Sigmoid colon (tissue), 7 donors: ENCODE measurements around the gene TBX3. TPM values are rescaled to one million over a fixed set of nuclear protein-coding genes. Genes with fewer than 3 reads are reported as not detected.

ENCODE experiments used
- DNase-seq: peaks from one replicate; pipeline ENCODE4 v3.0.0-alpha.2; 2019
- H3K27ac ChIP-seq, 4 donors: fragments of 200-600 bp; sonication (generic); one replicate each; pipeline ENCODE4 v1.5.1; 2016 to 2019; ENCODE audit warnings: mild to moderate bottlenecking in 1 of 4
- H3K27me3 ChIP-seq, 3 donors: fragments of 200-600 bp; sonication (generic); one replicate each; pipeline ENCODE4 v1.5.1; 2019; ENCODE audit warnings: mild to moderate bottlenecking in 1 of 3
- H3K36me3 ChIP-seq, 4 donors: fragments of 200-600 bp; sonication (generic); one replicate each; pipeline ENCODE4 v1.5.1; 2016 to 2019
- H3K4me1 ChIP-seq, 4 donors: fragments of 200-600 bp; sonication (generic); one replicate each; pipeline ENCODE4 v1.5.1; 2017 to 2019
- H3K4me3 ChIP-seq, 4 donors: fragments of 200-600 bp; sonication (generic); one replicate each; pipeline ENCODE4 v1.5.1; 2017 to 2019; ENCODE audit warnings: mild to moderate bottlenecking in 2 of 4, moderate library complexity in 1 of 4
- H3K9me3 ChIP-seq, 4 donors: fragments of 200-600 bp in 3 of 4; sonication (generic) in 3 of 4; one replicate each; pipeline versions ENCODE4 v1.5.1 to v1.6.1; 2013 to 2019
- EP300 ChIP-seq, 4 donors: sonication (generic); formaldehyde crosslinking; IDR thresholded peaks; one replicate each; pipeline ENCODE4 v1.6.1; 2017; ENCODE audit warnings: antibody characterized with exemption in 4 of 4
- POLR2A ChIP-seq, 2 donors: fragments of 450-650 bp; IDR thresholded peaks; one replicate each; pipeline ENCODE4 v1.6.1; 2016; ENCODE audit warnings: antibody characterized with exemption in 2 of 2, mild to moderate bottlenecking in 2 of 2, moderate library complexity in 2 of 2
- POLR2AphosphoS5 ChIP-seq, 4 donors: sonication (generic); formaldehyde crosslinking; IDR thresholded peaks; one replicate each; pipeline ENCODE4 v1.6.1; 2017; ENCODE audit warnings: antibody characterized with exemption in 4 of 4
- WGBS, 2 donors: extraction: QIAGEN DNeasy Blood & Tissue Kit; methylation state at CpG; one replicate each; pipeline ENCODE4 v1.1.7; 2013; 5-methylcytosine and 5-hydroxymethylcytosine counted together
- intact Hi-C: fragments of 100-400 bp; cut with DNase I; formaldehyde crosslinking; loops from one replicate; pipeline ENCODE4 v1.15.1; 2023
- polyA plus RNA-seq, 3 donors: library from polyadenylated mRNA; stranded (reverse); fragments of 200-250 nt; gene quantifications; one replicate each; pipeline ENCODE4 v1.2.3, GENCODE V29; 2013
- total RNA-seq, 4 donors: library from RNA; depleted of rRNA; stranded (reverse); fragments of >200 nt; gene quantifications; one replicate each; pipeline ENCODE4 v1.1.0, GENCODE V29; 2016
- TF ChIP-seq, protein P1 (sequence below), 4 experiments: fragments of 450-650 bp in 3 of 4; fragments of 200-600 bp in 1 of 4; IDR thresholded peaks; one replicate each; pipeline ENCODE4 v1.5.1; 2016 to 2019; ENCODE audit warnings: antibody characterized with exemption in 4 of 4, mild to moderate bottlenecking in 3 of 4, moderate library complexity in 2 of 4
- donor health status: healthy with polysubstance abuse.
- donor health status: Bipolar disorder and iron deficiency.
- donor health status: healthy.

TBX3 gene
- total and polyA plus RNA-seq, 7 donors: 2.3 to 9.7 (median 6.2) TPM

DNA sequence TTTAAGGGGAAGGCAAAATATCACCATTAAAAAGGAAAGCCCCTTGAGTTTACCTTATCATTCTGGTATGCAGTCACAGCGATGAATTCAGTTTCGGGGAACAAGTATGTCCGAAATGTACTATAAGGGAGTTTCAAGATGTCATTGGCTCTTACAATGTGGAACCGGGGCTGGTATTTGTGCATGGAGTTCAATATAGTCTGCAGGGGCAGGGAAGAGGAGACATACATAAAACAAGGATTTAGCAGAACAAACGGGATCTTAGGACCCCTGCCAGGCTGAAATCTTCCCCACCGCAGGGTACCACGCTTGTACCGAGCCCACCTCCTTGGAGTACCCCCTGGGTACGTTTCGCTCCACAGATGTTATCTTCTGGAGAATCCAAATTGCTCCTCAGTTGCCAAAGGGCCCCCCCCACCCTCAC is 4.5 kb downstream of the TBX3 start:
- H3K4me1 ChIP-seq: peaks cover 0 to 9% (median 6%) of the 10 kb centered on the region in 4 donors
- peak overlapping the region in 2 of 4 donors; percentile 1 to 16 for H3K27ac ChIP-seq
- no peaks in the 10 kb centered on the region for H3K36me3 ChIP-seq
- intact Hi-C loops: no loop called here
- 78 to 87% methylated on average over 10 of the region's 10 CpGs for WGBS, 2 donors
- DNase-seq: no peak
- H3K9me3 ChIP-seq: no peaks in the 10 kb centered on the region
- peaks cover 0 to 4% (median 0%) of the 10 kb centered on the region in 3 donors for H3K27me3 ChIP-seq
- TF ChIP-seq POLR2AphosphoS5 (IDR thresholded peaks at IDR 0.05) (no peak), EP300 (IDR thresholded peaks at IDR 0.05) (no peak), POLR2A (IDR thresholded peaks at IDR 0.05) (no peak)
- TF ChIP-seq, protein P1, sequence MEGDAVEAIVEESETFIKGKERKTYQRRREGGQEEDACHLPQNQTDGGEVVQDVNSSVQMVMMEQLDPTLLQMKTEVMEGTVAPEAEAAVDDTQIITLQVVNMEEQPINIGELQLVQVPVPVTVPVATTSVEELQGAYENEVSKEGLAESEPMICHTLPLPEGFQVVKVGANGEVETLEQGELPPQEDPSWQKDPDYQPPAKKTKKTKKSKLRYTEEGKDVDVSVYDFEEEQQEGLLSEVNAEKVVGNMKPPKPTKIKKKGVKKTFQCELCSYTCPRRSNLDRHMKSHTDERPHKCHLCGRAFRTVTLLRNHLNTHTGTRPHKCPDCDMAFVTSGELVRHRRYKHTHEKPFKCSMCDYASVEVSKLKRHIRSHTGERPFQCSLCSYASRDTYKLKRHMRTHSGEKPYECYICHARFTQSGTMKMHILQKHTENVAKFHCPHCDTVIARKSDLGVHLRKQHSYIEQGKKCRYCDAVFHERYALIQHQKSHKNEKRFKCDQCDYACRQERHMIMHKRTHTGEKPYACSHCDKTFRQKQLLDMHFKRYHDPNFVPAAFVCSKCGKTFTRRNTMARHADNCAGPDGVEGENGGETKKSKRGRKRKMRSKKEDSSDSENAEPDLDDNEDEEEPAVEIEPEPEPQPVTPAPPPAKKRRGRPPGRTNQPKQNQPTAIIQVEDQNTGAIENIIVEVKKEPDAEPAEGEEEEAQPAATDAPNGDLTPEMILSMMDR (IDR thresholded peaks at IDR 0.05): no peak
- H3K4me3 ChIP-seq: peak overlapping the region in 3 of 4 donors; percentile 2 to 60 (median 55)

DNA sequence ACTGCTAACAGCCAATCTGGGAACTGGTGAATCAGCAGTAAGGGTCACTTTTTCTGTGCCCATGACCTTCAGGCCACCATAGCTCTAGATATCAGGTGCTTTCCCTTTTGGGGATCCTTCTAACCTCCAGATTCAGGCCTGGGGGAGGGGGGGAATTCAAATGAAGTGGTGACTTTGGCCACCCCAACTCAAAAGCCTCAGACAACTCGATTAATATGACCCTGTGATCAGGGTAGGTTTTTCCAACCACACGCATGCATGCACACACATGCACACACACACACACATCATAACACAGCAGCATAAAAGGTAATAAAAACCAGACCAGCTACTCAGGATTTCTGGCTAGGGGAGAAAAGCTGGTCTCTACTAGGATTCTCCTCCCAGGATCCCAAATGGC is 5.3 kb downstream of the TBX3 start:
- Histone ChIP-seq H3K4me3 (peak overlapping the region in 1 of 4 donors; percentile 60), H3K27me3 (peaks cover 0 to 4% (median 0%) of the 10 kb centered on the region in 3 donors)
- no peak for TF ChIP-seq POLR2A (IDR thresholded peaks at IDR 0.05)
- TF ChIP-seq EP300 (IDR thresholded peaks at IDR 0.05): no peak
- TF ChIP-seq POLR2AphosphoS5 (IDR thresholded peaks at IDR 0.05): no peak
- TF ChIP-seq, protein P1 (IDR thresholded peaks at IDR 0.05): no peak

DNA sequence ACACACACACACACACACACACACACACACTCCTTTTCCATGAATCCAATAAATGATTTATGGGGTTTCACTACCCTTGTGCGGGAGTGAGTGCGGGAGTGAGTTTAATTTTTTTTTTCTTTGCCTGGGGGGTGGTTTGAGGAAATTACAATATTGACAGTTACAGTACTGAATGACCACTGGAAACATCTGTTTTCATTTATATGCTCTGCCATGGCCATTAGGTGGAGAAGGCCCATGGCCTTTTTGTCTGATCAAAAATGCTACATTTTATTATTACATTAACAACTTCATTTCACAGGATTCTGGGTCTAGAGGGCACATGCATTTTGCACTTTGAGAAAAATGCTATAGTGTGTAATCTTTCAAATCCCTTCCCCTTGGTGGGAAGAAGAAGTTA is 5.9 kb downstream of the TBX3 start:
- WGBS, 2 donors: 74 to 91% methylated on average over 2 of the region's 2 CpGs
- peaks cover 0 to 4% (median 0%) of the 10 kb centered on the region in 3 donors for H3K27me3 ChIP-seq
- DNase-seq: no peak
- TF ChIP-seq POLR2AphosphoS5 (IDR thresholded peaks at IDR 0.05): no peak
- TF ChIP-seq POLR2A (IDR thresholded peaks at IDR 0.05): no peak
- no peak for TF ChIP-seq EP300 (IDR thresholded peaks at IDR 0.05)
- TF ChIP-seq, protein P1 (IDR thresholded peaks at IDR 0.05): no peak
- no peak overlapping the region for H3K4me3 ChIP-seq
- intact Hi-C loops: no loop called here
- no peaks in the 10 kb centered on the region for H3K36me3 ChIP-seq
- H3K9me3 ChIP-seq: no peaks in the 10 kb centered on the region
- H3K4me1 ChIP-seq: peaks cover 0 to 8% (median 5%) of the 10 kb centered on the region in 4 donors
- H3K27ac ChIP-seq: peak overlapping the region in 1 of 4 donors; percentile 13

More for the DNA sequence above, 5.3 kb downstream of the TBX3 start:
- intact Hi-C loops: no loop called here
- H3K27ac ChIP-seq: peak overlapping the region in 1 of 4 donors; percentile 13
- no peaks in the 10 kb centered on the region for H3K36me3 ChIP-seq
- H3K4me1 ChIP-seq: peaks cover 0 to 8% (median 6%) of the 10 kb centered on the region in 4 donors
- no peaks in the 10 kb centered on the region for H3K9me3 ChIP-seq
- 72 to 74% methylated on average over 2 of the region's 2 CpGs for WGBS, 2 donors
- DNase-seq: no peak

DNA sequence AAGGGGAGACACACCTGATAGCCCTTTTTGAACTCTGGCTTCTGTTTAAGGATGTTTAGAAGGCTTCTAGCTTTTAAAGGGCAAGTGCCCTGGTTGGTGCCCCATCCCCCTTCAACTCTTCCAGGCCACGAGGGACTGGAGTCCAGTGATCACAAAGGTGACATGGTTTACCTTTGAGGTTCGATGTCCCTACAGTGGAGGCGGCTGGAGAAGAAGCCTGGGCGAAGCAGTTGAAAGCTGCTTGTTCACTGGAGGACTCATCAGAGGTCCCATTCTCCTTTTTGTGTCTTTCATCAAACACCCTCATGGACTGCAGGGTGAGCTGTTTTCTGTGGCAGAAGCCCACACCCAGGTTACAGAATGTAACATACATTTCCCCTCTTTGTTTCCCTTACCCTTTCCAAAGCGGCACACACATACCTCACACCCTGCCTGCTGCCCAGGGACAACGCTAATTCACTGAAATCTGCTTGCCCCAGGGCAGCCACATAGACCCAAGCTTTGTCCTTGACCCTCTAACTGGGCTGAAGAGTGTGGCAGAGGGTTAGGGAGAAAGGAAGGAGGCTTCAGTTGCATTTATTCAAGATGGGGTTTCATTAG is 7.7 kb downstream of the TBX3 start:
- TF ChIP-seq POLR2A (IDR thresholded peaks at IDR 0.05): no peak
- TF ChIP-seq, protein P1 (IDR thresholded peaks at IDR 0.05): no peak
- TF ChIP-seq EP300 (IDR thresholded peaks at IDR 0.05): no peak
- no peak for TF ChIP-seq POLR2AphosphoS5 (IDR thresholded peaks at IDR 0.05)
- WGBS, 2 donors: 67 to 89% methylated on average over 6 of the region's 6 CpGs
- no peak for DNase-seq

More for the DNA sequence above, 7.7 kb downstream of the TBX3 start:
- no peaks in the 10 kb centered on the region for H3K36me3 ChIP-seq
- intact Hi-C loops: no loop called here
- H3K4me1 ChIP-seq: no peaks in the 10 kb centered on the region
- H3K9me3 ChIP-seq: no peaks in the 10 kb centered on the region
- H3K27ac ChIP-seq: peak overlapping the region in 1 of 4 donors; percentile 32
- peaks cover 0 to 12% (median 4%) of the 10 kb centered on the region in 3 donors for H3K27me3 ChIP-seq
- H3K4me3 ChIP-seq: no peak overlapping the region
